ENCODE results near the gene TMEM18.

TMEM18 gene

GRCh38 chr2:671787-672605 is 5.2 kb downstream of the TMEM18 start:
- DNase-seq, result no peak

GRCh38 chr2:671072-671471 is 6.1 kb downstream of the TMEM18 start:
- no peak for DNase-seq

- no peak for DNase-seq
Measured at GRCh38 chr2:670637-671036, 6.6 kb downstream of the TMEM18 start.

- DNase-seq, result no peak
Measured at GRCh38 chr2:669323-669722, 7.9 kb downstream of the TMEM18 start.

GRCh38 chr2:668000-668398 is 9.2 kb downstream of the TMEM18 start:
- DNase-seq, result no peak

GRCh38 chr2:667332-667999 is 9.7 kb downstream of the TMEM18 start:
- DNase-seq, result no peak

GRCh38 chr2:666441-666840 is 10.8 kb downstream of the TMEM18 start:
- no peak for DNase-seq

- DNase-seq, result no peak
Measured at GRCh38 chr2:665340-666073, 11.7 kb downstream of the TMEM18 start.

- DNase-seq, result no peak
Measured at GRCh38 chr2:664063-664462, 13.1 kb downstream of the TMEM18 start.

- no peak for DNase-seq
Measured at GRCh38 chr2:663221-663620, 14.0 kb downstream of the TMEM18 start.

GRCh38 chr2:661360-661635 is 15.9 kb downstream of the TMEM18 start:
- DNase-seq, result no peak

GRCh38 chr2:660586-661359 is 16.4 kb downstream of the TMEM18 start:
- no peak for DNase-seq

GRCh38 chr2:660029-660428 is 17.2 kb downstream of the TMEM18 start:
- DNase-seq, result no peak

GRCh38 chr2:658426-658825 is 18.8 kb downstream of the TMEM18 start:
- DNase-seq, result no peak

GRCh38 chr2:657766-658165 is 19.4 kb downstream of the TMEM18 start:
- DNase-seq, result no peak

GRCh38 chr2:656676-657075 is 20.5 kb downstream of the TMEM18 start:
- DNase-seq, result no peak

- DNase-seq, result no peak
Measured at GRCh38 chr2:655626-656025, 21.6 kb downstream of the TMEM18 start.

GRCh38 chr2:654896-655295 is 22.3 kb downstream of the TMEM18 start:
- DNase-seq, result no peak

GRCh38 chr2:653645-654425 is 23.4 kb downstream of the TMEM18 start:
- peak; percentile 39 for DNase-seq

GRCh38 chr2:652881-653480 is 24.2 kb downstream of the TMEM18 start:
- peak; percentile 16 for DNase-seq

- peak; percentile 38 for DNase-seq
Measured at GRCh38 chr2:651951-652373, 25.2 kb downstream of the TMEM18 start.
